GM19397 (cell line): Measurements from ENCODE around the gene PPP4R4.

Experiments
- ATAC-seq: cut with Tn5 transposase; IDR thresholded peaks from one replicate; pipeline ENCODE4 v1.9.1; 2021; ENCODE audit warnings: mild to moderate bottlenecking, moderate library complexity; ENCODE audit not compliant: unreplicated experiment

The PPP4R4 gene

GRCh38 chr14:94303111-94303510 lies 129.0 kb downstream of the PPP4R4 start:
- ATAC-seq = no peak

- ATAC-seq = no peak
Measured at GRCh38 chr14:94304243-94304642, 130.1 kb downstream of the PPP4R4 start.

- ATAC-seq = no peak
Measured at GRCh38 chr14:94305620-94306019, 131.5 kb downstream of the PPP4R4 start.

- no peak for ATAC-seq
Measured at GRCh38 chr14:94306047-94306978, 132.2 kb downstream of the PPP4R4 start.

GRCh38 chr14:94307410-94307992 lies 133.4 kb downstream of the PPP4R4 start:
- ATAC-seq = no peak

- no peak for ATAC-seq
Measured at GRCh38 chr14:94309721-94310120, 135.6 kb downstream of the PPP4R4 start.

GRCh38 chr14:94310248-94310647 lies 136.1 kb downstream of the PPP4R4 start:
- no peak for ATAC-seq

GRCh38 chr14:94312481-94313246 lies 138.5 kb downstream of the PPP4R4 start:
- ATAC-seq = no peak

- ATAC-seq = no peak
Measured at GRCh38 chr14:94313991-94314655, 140.0 kb downstream of the PPP4R4 start.

- ATAC-seq = no peak
Measured at GRCh38 chr14:94314890-94315289, 140.8 kb downstream of the PPP4R4 start.

- no peak for ATAC-seq
Measured at GRCh38 chr14:94316692-94317091, 142.6 kb downstream of the PPP4R4 start.

- ATAC-seq = no peak
Measured at GRCh38 chr14:94317259-94317658, 143.1 kb downstream of the PPP4R4 start.

GRCh38 chr14:94320243-94320642 lies 146.1 kb downstream of the PPP4R4 start:
- ATAC-seq = no peak

- no peak for ATAC-seq
Measured at GRCh38 chr14:94321421-94322271, 147.5 kb downstream of the PPP4R4 start.

- no peak for ATAC-seq
Measured at GRCh38 chr14:94322648-94323570, 148.8 kb downstream of the PPP4R4 start, which contains the start of gene SERPINA6. SERPINA6 (minus strand) TSS chr14:94323336; CDS start chr14:94314648, 8,688 bp downstream.

- ATAC-seq = no peak
Measured at GRCh38 chr14:94328196-94328595, 154.1 kb downstream of the PPP4R4 start.
